Caki2 (cell line): ENCODE results near the gene INTS6. TPM values are rescaled to one million over a fixed set of nuclear protein-coding genes. Genes with fewer than 3 reads are reported as not detected.
"Not testable (repeated sequence)": the region's sequence is repeated elsewhere in the genome, so short reads cannot be mapped to it uniquely, and the experiment has no call there.

Source experiments
- DNase-seq: peaks from one replicate; pipeline ENCODE4 v3.0.0-alpha.2; 2015; ENCODE audit warnings: low read depth
- in situ Hi-C: cut with HindIII; loops from 2 replicates; pipeline ENCODE4 v1.10.0; 2016; ENCODE audit warnings: low sequenced_read_pairs, low pct_unique_long_range_greater_than_20kb, mixed read lengths
- total RNA-seq: library from RNA; depleted of rRNA; stranded (reverse); fragments of >200 nt; shearing (Covaris generic); gene quantifications from 2 replicates; pipeline ENCODE4 v1.2.3, GENCODE V29; 2014; ENCODE audit warnings: low replicate concordance

Gene INTS6
- total RNA-seq, 1 experiment from 2014 or later = 26.8 TPM

GRCh38 chr13:51420681-51421490 is 31.9 kb downstream of the INTS6 start:
- no peak for DNase-seq
- in situ Hi-C loops = no loop called here

GRCh38 chr13:51419001-51419636 is 33.7 kb downstream of the INTS6 start:
- DNase-seq = no peak
- in situ Hi-C loops = no loop called here

GRCh38 chr13:51417716-51418115 is 35.1 kb downstream of the INTS6 start:
- in situ Hi-C loops = no loop called here
- DNase-seq = no peak

- in situ Hi-C loops = no loop called here
Measured at GRCh38 chr13:51416107-51416506, 36.7 kb downstream of the INTS6 start.

GRCh38 chr13:51415339-51415738 is 37.5 kb downstream of the INTS6 start:
- DNase-seq, in situ Hi-C loops: not testable (repeated sequence)

More at GRCh38 chr13:51416107-51416506, 36.7 kb downstream of the INTS6 start:
- DNase-seq = no peak

- in situ Hi-C loops = no loop called here
Measured at GRCh38 chr13:51412431-51412830, 40.4 kb downstream of the INTS6 start.

GRCh38 chr13:51405176-51405575 is 47.7 kb downstream of the INTS6 start:
- in situ Hi-C loops = no loop called here
- DNase-seq = no peak

More at GRCh38 chr13:51412431-51412830, 40.4 kb downstream of the INTS6 start:
- DNase-seq = no peak

GRCh38 chr13:51397262-51397941 is 55.4 kb downstream of the INTS6 start:
- in situ Hi-C loops = no loop called here
- DNase-seq = no peak

GRCh38 chr13:51396352-51396751 is 56.5 kb downstream of the INTS6 start:
- no peak for DNase-seq
- in situ Hi-C loops = no loop called here

- in situ Hi-C loops = no loop called here
- no peak for DNase-seq
Measured at GRCh38 chr13:51394724-51395123, 58.1 kb downstream of the INTS6 start.

GRCh38 chr13:51385114-51385513 is 67.7 kb downstream of the INTS6 start:
- DNase-seq = no peak
- in situ Hi-C loops = no loop called here

GRCh38 chr13:51380269-51380668 is 72.6 kb downstream of the INTS6 start:
- in situ Hi-C loops = no loop called here
- DNase-seq = no peak

- no peak for DNase-seq
- in situ Hi-C loops = no loop called here
Measured at GRCh38 chr13:51373451-51373850, 79.4 kb downstream of the INTS6 start.

GRCh38 chr13:51371768-51372399 is 81.0 kb downstream of the INTS6 start:
- DNase-seq = no peak
- in situ Hi-C loops = no loop called here

- DNase-seq = no peak
- in situ Hi-C loops = no loop called here
Measured at GRCh38 chr13:51370811-51371210, 82.0 kb downstream of the INTS6 start.

GRCh38 chr13:51370116-51370515 is 82.7 kb downstream of the INTS6 start:
- DNase-seq = no peak
- in situ Hi-C loops = no loop called here

- in situ Hi-C loops = no loop called here
Measured at GRCh38 chr13:51364404-51365008, 88.3 kb downstream of the INTS6 start.

GRCh38 chr13:51363625-51364024 is 89.2 kb downstream of the INTS6 start:
- no peak for DNase-seq
- in situ Hi-C loops = no loop called here

More at GRCh38 chr13:51364404-51365008, 88.3 kb downstream of the INTS6 start:
- DNase-seq = no peak
